MM.1S (cell line): ENCODE data around the gene FABP7.

ENCODE experiments used
- DNase-seq: peaks from one replicate; pipeline ENCODE4 v3.0.0-alpha.2; 2015
- H2AFZ ChIP-seq: fragments of 300-600 bp; sonication (generic); 2 replicates; pipeline ENCODE4 v1.6.0; 2016; ENCODE audit warnings: antibody characterized with exemption, low read length
- H3F3A ChIP-seq: fragments of 300-600 bp; sonication (generic); 2 replicates; pipeline ENCODE4 v1.6.1; 2016; ENCODE audit warnings: mild to moderate bottlenecking, antibody characterized with exemption, low read length, moderate library complexity, mixed read lengths; ENCODE audit not compliant: insufficient read depth
- H3K27ac ChIP-seq: fragments of 300-600 bp; sonication (generic); 2 replicates; pipeline ENCODE4 v1.5.1; 2016; ENCODE audit warnings: mild to moderate bottlenecking, low read length
- H3K27me3 ChIP-seq: fragments of 300-600 bp; sonication (generic); replicated peaks from 2 replicates; pipeline ENCODE4 v1.6.0; 2016; ENCODE audit warnings: low read length; ENCODE audit not compliant: insufficient read depth
- H3K36me3 ChIP-seq: fragments of 300-600 bp; sonication (generic); replicated peaks from 2 replicates; pipeline ENCODE4 v1.6.1; 2016; ENCODE audit warnings: mild to moderate bottlenecking, low read length, mixed read lengths; ENCODE audit not compliant: insufficient read depth
- H3K4me1 ChIP-seq: fragments of 300-600 bp; sonication (generic); 2 replicates; pipeline ENCODE4 v1.6.1; 2016; ENCODE audit warnings: low read length, mixed read lengths
- H3K4me2 ChIP-seq: fragments of 300-600 bp; sonication (generic); 2 replicates; pipeline ENCODE4 v1.6.0; 2016; ENCODE audit warnings: low read depth, low read length
- H3K4me3 ChIP-seq: fragments of 300-600 bp; sonication (generic); 2 replicates; pipeline ENCODE4 v1.5.1; 2016; ENCODE audit warnings: low read length, mixed read lengths
- H3K79me2 ChIP-seq: fragments of 300-600 bp; sonication (generic); 2 replicates; pipeline ENCODE4 v1.6.1; 2016; ENCODE audit warnings: mixed run types, low read length, mixed read lengths
- H3K9ac ChIP-seq: fragments of 300-600 bp; sonication (generic); 2 replicates; pipeline ENCODE4 v1.6.1; 2016; ENCODE audit warnings: low read length, mixed read lengths
- H3K9me2 ChIP-seq: fragments of 300-600 bp; sonication (generic); replicated peaks from 2 replicates; pipeline ENCODE4 v1.6.1; 2016; ENCODE audit warnings: mild to moderate bottlenecking, low read length, mixed read lengths; ENCODE audit not compliant: insufficient read depth
- H3K9me3 ChIP-seq: fragments of 300-600 bp; sonication (generic); replicated peaks from 2 replicates; pipeline ENCODE4 v1.6.1; 2016; ENCODE audit warnings: mild to moderate bottlenecking, low read length, mixed read lengths; ENCODE audit not compliant: insufficient read depth
- H4K20me1 ChIP-seq: fragments of 300-600 bp; sonication (generic); 2 replicates; pipeline ENCODE4 v1.6.1; 2016; ENCODE audit warnings: mild to moderate bottlenecking, low read length, moderate library complexity, mixed read lengths; ENCODE audit not compliant: insufficient read depth
- EZH2 ChIP-seq: fragments of 300-600 bp; sonication (generic); optimal IDR thresholded peaks from 2 replicates; pipeline ENCODE3; 2017; ENCODE audit warnings: low read depth, mild to moderate bottlenecking, antibody characterized with exemption, low read length, mixed read lengths
- EZH2phosphoT487 ChIP-seq: fragments of 300-600 bp; sonication (generic); IDR thresholded peaks from 2 replicates; pipeline ENCODE4 v1.6.1; 2018; ENCODE audit warnings: antibody characterized with exemption, low read length
- TF ChIP-seq, protein P1 (sequence below): fragments of 300-600 bp; sonication (generic); IDR thresholded peaks from 2 replicates; pipeline ENCODE4 v1.5.1; 2016; ENCODE audit warnings: antibody characterized with exemption, low read length, mixed read lengths

The FABP7 gene

DNA sequence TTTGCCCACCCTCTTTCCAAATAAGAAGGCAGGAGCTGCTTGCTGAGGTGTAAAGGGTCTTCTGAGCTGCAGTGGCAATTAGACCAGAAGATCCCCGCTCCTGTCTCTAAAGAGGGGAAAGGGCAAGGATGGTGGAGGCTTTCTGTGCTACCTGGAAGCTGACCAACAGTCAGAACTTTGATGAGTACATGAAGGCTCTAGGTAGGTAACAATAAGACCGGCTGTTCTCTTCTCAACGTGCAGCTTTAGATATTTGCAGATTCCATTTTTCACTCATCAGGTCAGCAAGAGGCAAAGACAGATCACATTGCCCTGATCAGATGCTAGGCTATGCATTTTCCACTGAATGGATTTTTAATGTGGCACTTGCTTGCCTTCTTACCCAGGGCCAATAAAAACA lies at the start of gene FABP7:
TSS of gene FABP7 (plus strand) at position 50 of the 400 bp plus-strand sequence. CDS start at position 129, 79 bp downstream.
- Histone ChIP-seq H3K9me2 (no peaks in the 10 kb centered on the region), H3K4me2 (no peak within 1 kb of the TSS), H3F3A (no peaks in the 10 kb centered on the region), H3K9ac (no peak within 1 kb of the TSS), H3K9me3 (no peaks in the 10 kb centered on the region), H3K27me3 (no peaks in the 10 kb centered on the region), H3K4me3 (no peak within 1 kb of the TSS), H3K79me2 (no peaks in the 10 kb centered on the region), H3K27ac (no peak within 1 kb of the TSS), H3K36me3 (no peaks in the 10 kb centered on the region), H2AFZ (no peak within 1 kb of the TSS), H4K20me1 (no peaks in the 10 kb centered on the region), H3K4me1 (no peaks in the 10 kb centered on the region)
- no peak for DNase-seq
- no peak for TF ChIP-seq EZH2phosphoT487
- no peak for TF ChIP-seq EZH2
- TF ChIP-seq, protein P1, sequence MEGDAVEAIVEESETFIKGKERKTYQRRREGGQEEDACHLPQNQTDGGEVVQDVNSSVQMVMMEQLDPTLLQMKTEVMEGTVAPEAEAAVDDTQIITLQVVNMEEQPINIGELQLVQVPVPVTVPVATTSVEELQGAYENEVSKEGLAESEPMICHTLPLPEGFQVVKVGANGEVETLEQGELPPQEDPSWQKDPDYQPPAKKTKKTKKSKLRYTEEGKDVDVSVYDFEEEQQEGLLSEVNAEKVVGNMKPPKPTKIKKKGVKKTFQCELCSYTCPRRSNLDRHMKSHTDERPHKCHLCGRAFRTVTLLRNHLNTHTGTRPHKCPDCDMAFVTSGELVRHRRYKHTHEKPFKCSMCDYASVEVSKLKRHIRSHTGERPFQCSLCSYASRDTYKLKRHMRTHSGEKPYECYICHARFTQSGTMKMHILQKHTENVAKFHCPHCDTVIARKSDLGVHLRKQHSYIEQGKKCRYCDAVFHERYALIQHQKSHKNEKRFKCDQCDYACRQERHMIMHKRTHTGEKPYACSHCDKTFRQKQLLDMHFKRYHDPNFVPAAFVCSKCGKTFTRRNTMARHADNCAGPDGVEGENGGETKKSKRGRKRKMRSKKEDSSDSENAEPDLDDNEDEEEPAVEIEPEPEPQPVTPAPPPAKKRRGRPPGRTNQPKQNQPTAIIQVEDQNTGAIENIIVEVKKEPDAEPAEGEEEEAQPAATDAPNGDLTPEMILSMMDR, result no peak

DNA sequence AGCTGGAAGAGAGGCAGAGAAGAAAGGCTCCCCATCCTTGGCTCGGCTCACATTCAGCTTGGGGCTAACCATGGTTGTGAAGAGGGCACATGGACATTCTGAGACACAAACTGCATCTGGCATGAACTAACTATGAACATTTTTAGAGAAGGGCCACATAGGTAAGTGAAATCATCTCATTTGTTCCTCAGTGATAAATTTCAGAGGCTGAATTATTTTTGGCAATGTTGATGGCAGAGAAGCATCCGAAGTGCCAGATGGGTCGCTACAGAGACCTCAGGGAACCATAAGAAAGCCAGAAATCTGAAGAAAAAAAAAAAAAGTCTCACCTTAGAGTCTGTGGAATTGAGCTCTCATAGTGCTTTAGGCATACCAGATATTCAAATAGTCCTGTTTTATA lies 49.2 kb upstream of the FABP7 start:
- TF ChIP-seq, protein P1, result no peak
- TF ChIP-seq EZH2 (no peak), EZH2phosphoT487 (no peak)
- Histone ChIP-seq H3K79me2 (no peaks in the 10 kb centered on the region), H3K9me3 (no peaks in the 10 kb centered on the region), H3F3A (no peaks in the 10 kb centered on the region), H2AFZ (no peak overlapping the region), H3K36me3 (no peaks in the 10 kb centered on the region), H3K9ac (no peak overlapping the region), H3K4me3 (no peak overlapping the region), H3K27me3 (no peaks in the 10 kb centered on the region), H3K27ac (no peak overlapping the region), H3K4me1 (no peaks in the 10 kb centered on the region), H4K20me1 (no peaks in the 10 kb centered on the region), H3K9me2 (no peaks in the 10 kb centered on the region), H3K4me2 (no peak overlapping the region)
- no peak for DNase-seq

DNA sequence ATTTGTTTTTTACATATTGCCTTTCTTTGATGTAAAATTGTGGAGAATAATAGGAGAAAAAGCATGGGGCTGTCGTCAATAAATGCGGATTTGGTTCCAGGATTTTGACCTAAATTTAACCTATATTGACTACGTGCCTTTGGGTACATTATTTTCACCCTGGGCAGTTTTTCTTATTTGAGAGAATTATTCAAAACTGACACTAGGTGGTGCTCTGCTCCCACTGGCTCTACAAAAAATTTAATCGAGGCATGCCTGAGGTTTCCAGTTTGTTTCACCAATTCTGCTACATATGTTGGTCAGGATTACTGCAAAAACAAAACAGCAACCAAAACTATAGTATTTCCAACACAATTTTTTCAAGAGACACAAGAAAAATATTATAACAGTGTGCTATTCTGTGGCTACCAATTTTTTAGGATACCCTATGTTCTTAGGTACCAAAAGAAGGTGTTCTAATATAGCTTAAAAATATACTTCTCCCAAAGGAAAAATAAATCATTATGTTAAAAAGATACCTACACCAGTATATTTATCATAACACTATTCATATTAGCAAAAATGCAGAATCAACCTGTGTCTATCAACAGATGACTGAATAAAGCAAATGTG lies 48.6 kb upstream of the FABP7 start:
- H3F3A ChIP-seq, result no peaks in the 10 kb centered on the region
- no peak overlapping the region for H3K4me3 ChIP-seq
- no peaks in the 10 kb centered on the region for H3K9me3 ChIP-seq
- H3K4me1 ChIP-seq, result no peaks in the 10 kb centered on the region
- no peak for TF ChIP-seq EZH2
- TF ChIP-seq, protein P1, result peak; percentile 79
- no peaks in the 10 kb centered on the region for H3K9me2 ChIP-seq
- no peaks in the 10 kb centered on the region for H3K79me2 ChIP-seq
- H3K36me3 ChIP-seq, result no peaks in the 10 kb centered on the region
- no peak overlapping the region for H3K27ac ChIP-seq
- H4K20me1 ChIP-seq, result no peaks in the 10 kb centered on the region
- peak; percentile 48 for DNase-seq
- H3K9ac ChIP-seq, result no peak overlapping the region
- H3K4me2 ChIP-seq, result no peak overlapping the region
- no peaks in the 10 kb centered on the region for H3K27me3 ChIP-seq
- H2AFZ ChIP-seq, result no peak overlapping the region
